ENCODE measurements around the gene STX5. TPM values are rescaled to one million over a fixed set of nuclear protein-coding genes. Genes with fewer than 3 reads are reported as not detected.

STX5 gene
- total RNA-seq, 1 donor: 42.8 TPM

GRCh38 chr11:62858201-62858600 lies 26.4 kb upstream of the STX5 start:
- no peak overlapping the region for H3K4me3 ChIP-seq (ENCODE audit: low read depth, low read length)
- TF ChIP-seq CTCF (IDR thresholded peaks at IDR 0.05; ENCODE audit: insufficient read depth, low read length): no peak
- DNase-seq (ENCODE audit: low read depth): no peak

GRCh38 chr11:62857541-62857982 lies 25.7 kb upstream of the STX5 start:
- no peak overlapping the region for H3K4me3 ChIP-seq (ENCODE audit: low read depth, low read length)
- no peak for DNase-seq (ENCODE audit: low read depth)
- TF ChIP-seq CTCF (IDR thresholded peaks at IDR 0.05; ENCODE audit: insufficient read depth, low read length): no peak

- DNase-seq (ENCODE audit: low read depth): no peak
- TF ChIP-seq CTCF (IDR thresholded peaks at IDR 0.05; ENCODE audit: insufficient read depth, low read length): no peak
- peak overlapping the region; percentile 89 for H3K4me3 ChIP-seq (ENCODE audit: low read depth, low read length)
Observed at GRCh38 chr11:62856333-62856895, 24.6 kb upstream of the STX5 start.

GRCh38 chr11:62855571-62856332 lies 23.9 kb upstream of the STX5 start:
- peak overlapping the region; percentile 89 for H3K4me3 ChIP-seq (ENCODE audit: low read depth, low read length)
- DNase-seq (ENCODE audit: low read depth): peak; percentile 97
- TF ChIP-seq CTCF (IDR thresholded peaks at IDR 0.05; ENCODE audit: insufficient read depth, low read length): no peak

GRCh38 chr11:62854825-62855570 lies 23.1 kb upstream of the STX5 start:
- peak overlapping the region; percentile 81 for H3K4me3 ChIP-seq (ENCODE audit: low read depth, low read length)
- DNase-seq (ENCODE audit: low read depth): peak; percentile 30
- TF ChIP-seq CTCF (IDR thresholded peaks at IDR 0.05; ENCODE audit: insufficient read depth, low read length): no peak

- DNase-seq (ENCODE audit: low read depth): no peak
- TF ChIP-seq CTCF (IDR thresholded peaks at IDR 0.05; ENCODE audit: insufficient read depth, low read length): no peak
- peak overlapping the region; percentile 81 for H3K4me3 ChIP-seq (ENCODE audit: low read depth, low read length)
Observed at GRCh38 chr11:62854013-62854824, 22.4 kb upstream of the STX5 start.
